HFF-Myc (cell line): ENCODE results near the gene CACNA1C.

Source experiments
- DNase-seq: peaks from one replicate; pipeline ENCODE4 v3.0.0-alpha.2; 2011; ENCODE audit warnings: low read depth; ENCODE audit errors: extremely low read depth
- H3K4me3 ChIP-seq: replicated peaks from 2 replicates; pipeline ENCODE4 v1.5.1; 2011; ENCODE audit warnings: low read depth, mild to moderate bottlenecking, control low read depth, low read length
- CTCF ChIP-seq: IDR thresholded peaks from 2 replicates; pipeline ENCODE4 v1.5.1; 2012; ENCODE audit warnings: mild to moderate bottlenecking, low read depth, low read length, control low read depth; ENCODE audit errors: missing control alignments

CACNA1C gene

GRCh38 chr12:2052826-2053678 lies at the start of gene CACNA1C:
Gene CACNA1C, plus strand, starts transcription at chr12:2052987. Its CDS starts 576 bp downstream, at chr12:2053563.
- no peak for TF ChIP-seq CTCF
- peak within 1 kb of the TSS; percentile 89 for H3K4me3 ChIP-seq
- no peak for DNase-seq

GRCh38 chr12:2003676-2004112 lies 49.1 kb upstream of the CACNA1C start:
- DNase-seq: no peak
- no peak for TF ChIP-seq CTCF
- H3K4me3 ChIP-seq: peak overlapping the region; percentile 94

DNA sequence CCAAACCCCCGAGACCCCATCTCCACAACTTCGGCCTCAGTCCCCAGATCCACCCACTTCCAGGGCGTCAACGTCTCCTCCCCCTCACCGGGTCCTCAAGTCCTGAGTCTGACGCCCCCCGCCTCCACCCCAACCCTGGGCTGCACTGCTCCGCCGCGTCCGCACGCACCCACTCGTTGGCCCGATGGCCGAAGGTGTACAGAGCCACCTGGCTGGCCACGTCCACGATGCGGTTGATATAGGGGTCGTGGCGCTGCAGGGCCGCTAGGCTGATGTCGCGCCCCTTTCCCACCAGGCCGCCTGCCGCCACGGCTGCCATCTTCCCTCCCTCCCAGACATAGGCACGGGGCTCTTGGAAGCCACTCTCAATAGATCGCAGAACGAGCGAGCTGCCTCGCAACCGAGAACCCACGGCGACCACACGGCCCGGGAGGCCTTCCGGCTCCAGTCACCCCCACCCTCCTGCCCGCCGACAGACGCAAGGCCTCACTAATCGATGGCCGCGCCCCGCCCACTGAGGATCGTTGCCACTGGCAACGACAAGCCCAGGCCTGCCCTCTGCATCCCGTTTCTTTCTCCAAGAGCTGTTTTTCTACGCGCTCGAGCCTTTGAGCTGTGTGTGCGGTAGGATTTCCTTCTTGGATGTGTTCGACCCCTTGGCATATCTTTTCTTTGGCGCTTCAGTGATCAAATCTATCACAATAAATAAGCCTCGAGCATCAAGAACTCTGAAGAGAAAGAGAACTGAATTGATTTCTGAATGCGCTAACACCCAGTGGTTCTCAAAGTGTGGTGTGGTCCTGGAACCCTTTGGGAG lies 48.5 kb upstream of the CACNA1C start, which contains the start of gene DCP1B:
Gene DCP1B (minus strand): TSS at position 345 of the 817 bp plus-strand sequence. CDS start 26 bp downstream, at position 319.
- peak within 1 kb of the TSS; percentile 94 for H3K4me3 ChIP-seq
- DNase-seq: peak; percentile 87
- no peak for TF ChIP-seq CTCF

DNA sequence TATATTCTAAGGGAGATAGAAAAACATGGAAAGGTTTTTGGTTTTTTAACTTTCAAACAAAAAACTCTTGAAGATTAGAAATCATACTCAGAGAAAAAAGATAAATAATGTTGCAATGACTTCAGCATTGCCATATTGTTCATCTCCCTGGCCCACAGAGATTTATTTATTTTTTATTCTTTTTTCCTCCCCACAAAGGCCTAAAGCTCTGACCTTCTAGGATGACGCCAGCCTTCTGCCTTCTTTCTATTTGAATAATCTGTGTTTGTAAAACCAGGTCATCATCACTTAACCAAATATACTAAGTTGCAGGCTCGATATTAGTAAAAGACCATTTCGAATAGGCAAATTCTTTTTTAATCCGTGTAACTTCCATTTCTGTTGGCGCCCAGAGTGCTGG lies 44.1 kb upstream of the CACNA1C start:
- DNase-seq: no peak
- no peak for TF ChIP-seq CTCF
- no peak overlapping the region for H3K4me3 ChIP-seq

DNA sequence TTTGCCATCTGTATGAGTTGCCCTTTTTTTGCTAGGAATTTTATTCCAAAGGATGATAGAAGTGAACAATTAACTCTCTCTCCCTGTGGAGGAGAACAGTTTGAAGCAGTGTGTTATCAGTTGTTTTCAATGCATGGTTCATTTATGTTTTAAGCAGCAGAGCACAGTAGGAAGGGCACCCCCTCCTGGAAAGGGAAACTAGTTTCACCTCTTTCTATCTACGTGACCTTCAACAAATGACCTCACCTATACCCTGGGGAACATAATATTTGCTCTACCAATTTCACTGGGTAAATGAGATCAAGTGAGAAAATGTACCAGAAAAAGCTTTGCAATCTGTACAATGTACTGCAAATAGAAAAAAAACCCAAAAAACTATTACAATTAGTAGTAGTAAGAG lies 43.2 kb upstream of the CACNA1C start:
- DNase-seq: no peak
- no peak for TF ChIP-seq CTCF
- no peak overlapping the region for H3K4me3 ChIP-seq

GRCh38 chr12:2011643-2012607 lies 40.9 kb upstream of the CACNA1C start:
- DNase-seq: no peak
- TF ChIP-seq CTCF: no peak
- H3K4me3 ChIP-seq: no peak overlapping the region
